ENCODE measurements around the gene MIOX. TPM values are rescaled to one million over a fixed set of nuclear protein-coding genes. Genes with fewer than 3 reads are reported as not detected.

The MIOX gene
- total and polyA plus RNA-seq, 9 of the 15 experiments (the other 6 are each of a cell fraction or from before 2014, with no cell fraction given) = 0.08 TPM; not detected in 8

DNA sequence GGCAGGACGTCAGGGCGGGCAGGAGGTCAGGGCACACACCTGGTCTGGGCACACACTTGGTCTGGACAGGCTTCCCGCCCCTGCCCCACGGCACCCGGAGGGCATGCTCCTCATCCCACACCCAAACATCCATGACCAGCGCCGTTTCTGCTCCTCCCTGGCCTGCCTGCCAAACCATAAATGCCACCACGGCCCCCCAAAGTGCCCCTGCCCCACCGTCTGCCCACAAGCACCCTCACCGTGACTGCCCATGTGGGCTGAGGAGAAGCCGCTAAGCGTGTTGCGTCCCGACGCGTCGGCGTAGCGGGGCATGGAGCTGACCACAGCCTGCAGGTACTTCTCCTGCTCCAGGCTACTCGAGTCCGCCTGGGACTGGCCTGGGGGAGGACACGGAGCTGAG is 27.6 kb upstream of the MIOX start:
- no peak for DNase-seq (ENCODE audit: extremely low read depth in 1 of 4, low spot score in 3 of 4)
- H3K36me3 ChIP-seq (ENCODE audit: control insufficient read depth, insufficient read depth, low read length) = peaks cover 62% of the 10 kb centered on the region; the same call in 1 of the 3 replicates
- no peak overlapping the region for H3K27ac ChIP-seq (ENCODE audit: extremely low read depth, low read depth, low read length)
- H2AFZ ChIP-seq (ENCODE audit: low read depth, low read length) = no peak overlapping the region
- intact Hi-C loops (cut with micrococcal nuclease) = no loop called here
- H3K9me3 ChIP-seq (replicated peaks; ENCODE audit: control insufficient read depth, insufficient read depth, low read depth, low read length) = no peaks in the 10 kb centered on the region
- TF ChIP-seq, protein P1, sequence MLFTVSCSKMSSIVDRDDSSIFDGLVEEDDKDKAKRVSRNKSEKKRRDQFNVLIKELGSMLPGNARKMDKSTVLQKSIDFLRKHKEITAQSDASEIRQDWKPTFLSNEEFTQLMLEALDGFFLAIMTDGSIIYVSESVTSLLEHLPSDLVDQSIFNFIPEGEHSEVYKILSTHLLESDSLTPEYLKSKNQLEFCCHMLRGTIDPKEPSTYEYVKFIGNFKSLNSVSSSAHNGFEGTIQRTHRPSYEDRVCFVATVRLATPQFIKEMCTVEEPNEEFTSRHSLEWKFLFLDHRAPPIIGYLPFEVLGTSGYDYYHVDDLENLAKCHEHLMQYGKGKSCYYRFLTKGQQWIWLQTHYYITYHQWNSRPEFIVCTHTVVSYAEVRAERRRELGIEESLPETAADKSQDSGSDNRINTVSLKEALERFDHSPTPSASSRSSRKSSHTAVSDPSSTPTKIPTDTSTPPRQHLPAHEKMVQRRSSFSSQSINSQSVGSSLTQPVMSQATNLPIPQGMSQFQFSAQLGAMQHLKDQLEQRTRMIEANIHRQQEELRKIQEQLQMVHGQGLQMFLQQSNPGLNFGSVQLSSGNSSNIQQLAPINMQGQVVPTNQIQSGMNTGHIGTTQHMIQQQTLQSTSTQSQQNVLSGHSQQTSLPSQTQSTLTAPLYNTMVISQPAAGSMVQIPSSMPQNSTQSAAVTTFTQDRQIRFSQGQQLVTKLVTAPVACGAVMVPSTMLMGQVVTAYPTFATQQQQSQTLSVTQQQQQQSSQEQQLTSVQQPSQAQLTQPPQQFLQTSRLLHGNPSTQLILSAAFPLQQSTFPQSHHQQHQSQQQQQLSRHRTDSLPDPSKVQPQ (CRISPR knock-in tag; IDR thresholded peaks at IDR 0.05; ENCODE audit: borderline replicate concordance) = no peak
- no peak for TF ChIP-seq ATF7 (IDR thresholded peaks at IDR 0.05)
- TF ChIP-seq RAD21 (CRISPR knock-in tag; conservative IDR thresholded peaks at IDR 0.05 in 1 of 2, IDR thresholded peaks at IDR 0.05 in 1 of 2) = no peak
- TF ChIP-seq RFX5 (IDR thresholded peaks at IDR 0.05; ENCODE audit: low read depth, low read length) = no peak
- no peak for TF ChIP-seq ZNF165 (CRISPR knock-in tag; IDR thresholded peaks at IDR 0.05; ENCODE audit: borderline replicate concordance)
- no peak for TF ChIP-seq SIN3B (IDR thresholded peaks at IDR 0.05; ENCODE audit: low read depth)
- no peak for TF ChIP-seq KHSRP (IDR thresholded peaks at IDR 0.05)
- no peak for FAIRE-seq
- no peaks in the 10 kb centered on the region for H3K79me2 ChIP-seq (ENCODE audit: control insufficient read depth, insufficient read depth, low read length)
- H3K9me1 ChIP-seq (ENCODE audit: control insufficient read depth, insufficient read depth, low read length) = no peaks in the 10 kb centered on the region
- H3K9ac ChIP-seq (ENCODE audit: insufficient read depth in 1 of 2, low read depth in 2 of 2, low read length in 2 of 2) = no peak overlapping the region
- in situ Hi-C loops (cut with MboI) = no loop called here
- no peaks in the 10 kb centered on the region for H4K20me1 ChIP-seq (replicated peaks; ENCODE audit: control insufficient read depth, insufficient read depth, low read length)
- H3K4me2 ChIP-seq (ENCODE audit: insufficient read depth, low read length) = no peak overlapping the region
- H3K4me3 ChIP-seq = no peak overlapping the region
- POLR2A ChIA-PET = interaction anchor here (0.6 to 0.7 kb wide), 2 partner anchors 9 to 26 kb away, joined by 3 read pairs; no protein-coding TSS in a partner anchor
- 91% methylated on average over 11 of the region's 22 CpGs for WGBS (ENCODE audit: insufficient coverage, low coverage, missing lambda C conversion rate)
- H3K4me1 ChIP-seq (replicated peaks in 1 of 2; ENCODE audit: control insufficient read depth in 2 of 2, insufficient read depth in 2 of 2, low read length in 2 of 2) = peaks cover 0 to 4% of the 10 kb centered on the region in 2 experiments; a peak in 1 of 5 replicates
- no TSS peak for BruUV-seq (replicated peaks)
- CTCF ChIA-PET (ENCODE audit: low intra/inter-chr PET ratio) = no interaction called here
- H3K27me3 ChIP-seq (ENCODE audit: control insufficient read depth in 2 of 2, insufficient read depth in 2 of 2, low read length in 2 of 2) = no peaks in the 10 kb centered on the region
- no peak for ATAC-seq
